Stimulated activated CD4-positive, alpha-beta T cell treated with anti-CD3 and anti-CD28 coated beads, TNF-alpha, amount 100 ng/mL, for 4 hours (primary cell): ENCODE measurements around the gene AK5.

Experiments used
- DNase-seq, 3 experiments: peaks; one replicate each; pipeline ENCODE4 v3.0.0-alpha.2; 2020; ENCODE audit warnings: low read depth in 3 of 3

The AK5 gene

DNA sequence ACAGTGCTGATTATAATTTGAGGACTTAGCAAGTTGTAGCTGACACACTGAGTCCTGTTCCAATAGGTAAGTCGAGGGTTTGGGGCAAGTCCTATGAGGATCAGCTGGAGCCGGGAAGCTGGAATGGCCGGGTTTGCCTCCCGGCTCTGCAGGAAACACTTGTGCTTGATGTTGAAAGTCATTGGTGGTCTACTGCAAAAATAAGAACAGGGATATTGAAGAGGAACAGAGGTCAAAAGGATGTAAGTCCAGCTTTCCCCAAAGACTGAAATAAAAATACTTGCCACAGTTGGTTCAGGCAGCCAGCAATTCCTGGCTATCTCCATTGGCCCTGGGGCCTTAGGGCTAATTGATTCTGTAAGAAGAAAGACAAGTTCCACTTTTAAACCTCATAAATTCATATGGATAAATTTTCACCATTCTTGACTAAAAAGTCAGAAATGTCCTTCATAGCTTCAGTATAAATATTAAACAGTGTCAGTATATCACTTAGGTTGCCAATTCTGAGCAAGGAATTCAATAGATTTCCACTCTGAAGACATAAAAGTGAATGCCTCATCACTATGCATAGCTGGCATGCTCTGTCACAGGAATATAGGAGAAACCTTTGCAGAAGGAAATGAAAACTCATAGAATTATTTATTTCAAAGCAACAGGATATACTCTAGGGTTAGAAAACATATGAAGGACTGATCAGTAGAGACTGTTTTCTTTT lies 165.2 kb downstream of the AK5 start:
- no peak for DNase-seq

DNA sequence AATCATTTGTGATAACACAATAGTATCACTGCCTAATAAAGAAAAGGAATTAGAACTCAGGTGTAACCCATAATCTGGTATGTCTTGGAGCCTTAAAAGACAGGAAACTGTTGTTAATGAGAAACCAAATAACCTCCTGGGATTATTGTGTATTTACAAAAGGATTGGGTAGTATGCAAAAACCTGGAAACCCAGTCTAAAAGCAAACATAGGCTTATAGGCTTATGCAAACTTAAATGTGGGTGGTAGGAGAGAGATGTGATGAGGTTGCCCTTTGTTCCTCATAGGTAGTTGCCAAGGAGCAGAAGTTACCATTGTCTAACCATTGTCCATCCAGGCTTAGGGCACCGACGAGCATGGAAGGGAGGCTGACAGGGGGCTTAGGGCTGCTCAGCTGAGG lies 165.8 kb downstream of the AK5 start:
- no peak for DNase-seq

DNA sequence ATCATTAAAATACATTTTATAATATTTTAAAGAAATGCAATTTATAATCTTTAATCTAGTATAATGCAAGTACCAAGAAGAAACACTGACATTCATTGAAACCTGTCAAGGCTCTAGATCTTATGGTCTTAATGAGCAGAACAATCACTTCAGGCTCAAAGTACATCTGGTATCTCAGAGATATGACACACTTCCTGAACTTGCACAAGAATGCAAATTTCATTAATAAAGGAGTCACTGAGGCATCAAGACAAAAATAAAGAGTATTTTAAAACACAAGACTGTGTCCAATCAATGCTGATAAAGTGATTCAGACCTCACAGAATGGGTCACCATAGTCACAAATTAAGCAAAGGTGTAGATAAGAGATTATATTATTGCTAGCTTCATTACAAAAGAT lies 178.1 kb downstream of the AK5 start:
- DNase-seq = no peak

DNA sequence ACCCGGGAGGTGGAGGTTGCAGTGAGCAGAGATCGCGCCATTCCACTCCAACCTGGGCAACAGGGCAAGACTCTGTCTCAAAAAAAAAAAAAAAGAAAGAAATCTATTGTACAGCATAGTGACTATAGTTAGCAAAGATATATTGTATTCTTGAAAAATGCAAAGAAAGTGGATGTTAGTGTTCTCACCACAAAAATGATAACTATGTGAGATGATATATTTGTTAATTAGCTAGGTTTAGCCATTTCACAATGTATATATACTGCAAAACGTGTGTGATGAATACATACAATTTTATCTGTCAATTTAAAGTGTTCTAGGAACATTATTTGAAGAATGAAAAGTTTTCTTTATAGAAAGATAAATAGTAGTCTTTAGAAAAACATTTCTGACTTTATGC lies 179.9 kb downstream of the AK5 start:
- no peak for DNase-seq

DNA sequence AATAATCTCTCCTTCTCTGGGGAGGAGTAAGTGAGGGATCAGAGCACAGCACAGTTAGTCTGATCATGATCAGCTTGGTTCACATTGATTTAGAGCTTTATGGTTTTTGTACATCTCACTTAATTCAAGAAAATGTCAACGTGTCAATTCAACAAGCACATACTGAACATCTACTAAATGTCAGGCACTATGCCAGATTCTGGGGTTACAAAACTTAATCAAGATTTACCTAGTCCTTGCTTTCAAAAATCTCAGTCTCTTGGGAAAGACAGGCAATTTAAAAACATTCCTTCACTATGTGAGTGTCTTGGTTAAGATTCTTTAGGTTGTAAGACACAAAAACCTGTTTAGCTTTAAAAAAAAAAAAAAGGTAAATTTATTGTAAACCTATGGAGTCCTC lies 181.4 kb downstream of the AK5 start:
- DNase-seq = no peak

DNA sequence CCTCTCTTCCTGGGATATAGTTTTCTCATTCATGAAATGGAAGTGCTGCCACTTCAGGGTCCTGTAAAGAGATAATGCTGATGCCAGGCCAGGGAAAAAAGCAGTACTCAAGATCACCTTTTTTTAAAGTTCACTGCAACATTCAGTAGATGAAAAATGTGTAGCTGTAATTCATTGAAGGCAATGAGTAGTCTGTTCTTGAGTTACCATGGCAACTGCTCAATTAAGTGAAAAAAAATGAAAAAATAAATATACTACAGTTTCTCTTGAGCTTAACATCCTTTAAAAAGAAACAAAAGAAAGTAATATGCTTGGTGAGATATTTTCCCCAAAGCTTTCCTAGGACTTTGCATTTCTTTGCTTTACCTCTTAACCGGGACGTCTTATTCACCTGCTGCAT lies 183.3 kb downstream of the AK5 start:
- no peak for DNase-seq

DNA sequence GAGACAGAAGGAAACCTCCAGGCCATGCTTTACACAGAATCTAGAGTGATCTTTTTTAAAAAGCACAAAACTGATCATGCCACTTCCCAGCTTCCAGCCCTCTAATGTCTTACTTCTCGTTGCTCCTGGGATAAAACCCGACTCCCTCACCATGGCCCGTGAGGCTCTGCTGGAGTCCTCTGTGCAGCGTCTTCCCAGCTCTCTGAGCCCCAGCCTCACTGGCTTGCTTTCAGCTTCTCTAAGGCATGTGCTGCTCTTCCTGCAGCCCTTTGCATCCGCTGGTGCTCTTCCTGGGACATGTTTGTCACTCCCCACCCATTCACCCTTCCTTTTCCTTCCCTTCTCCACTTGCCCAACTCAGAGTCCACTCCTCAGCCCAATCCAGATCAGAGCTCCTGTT lies 184.1 kb downstream of the AK5 start:
- no peak for DNase-seq

DNA sequence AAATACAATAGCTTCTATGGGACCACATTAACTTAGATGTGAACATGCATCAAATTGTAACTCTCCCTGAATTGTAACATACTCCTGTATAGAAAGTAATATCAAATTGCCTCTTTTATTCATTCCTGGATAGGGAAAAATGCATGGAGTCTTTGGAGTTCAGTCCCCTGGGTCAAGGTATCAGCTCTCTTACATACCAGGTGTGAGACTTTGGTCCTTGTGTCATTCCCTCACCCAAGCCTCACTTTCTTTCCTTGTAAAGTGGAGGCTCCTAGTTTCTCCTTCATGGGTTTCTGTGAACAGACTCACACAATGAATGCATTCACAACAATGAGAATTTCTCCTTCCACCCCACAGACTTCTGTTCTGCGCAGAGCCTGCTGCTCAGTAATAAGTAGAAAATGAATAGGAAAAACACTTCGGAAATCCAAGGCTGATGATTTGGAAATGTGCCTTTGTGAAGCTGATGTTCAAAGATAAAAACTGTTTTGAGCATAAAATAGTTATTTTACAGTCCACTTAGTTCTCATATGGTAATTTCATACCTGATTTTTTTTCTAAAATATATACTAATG lies 185.3 kb downstream of the AK5 start:
- no peak for DNase-seq

DNA sequence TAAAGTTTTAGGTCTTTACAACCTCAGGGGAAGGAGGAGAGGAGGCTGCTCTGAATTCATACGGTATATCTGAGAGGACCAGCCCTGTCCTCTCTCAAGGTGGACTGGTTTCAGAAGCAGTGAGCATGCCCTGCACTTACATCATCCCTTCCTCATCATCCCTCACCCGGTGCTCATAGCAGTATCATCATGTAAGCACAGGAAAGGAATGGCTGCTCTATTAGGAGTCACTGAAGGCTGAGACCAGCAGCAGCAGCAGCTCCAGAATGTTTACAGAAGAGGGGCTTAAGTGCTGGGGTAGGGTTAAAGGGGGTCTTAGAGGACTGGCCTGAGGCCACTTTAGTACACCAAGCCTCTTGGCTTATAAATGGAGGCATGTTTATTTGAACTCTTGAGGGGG lies 185.9 kb downstream of the AK5 start:
- no peak for DNase-seq

DNA sequence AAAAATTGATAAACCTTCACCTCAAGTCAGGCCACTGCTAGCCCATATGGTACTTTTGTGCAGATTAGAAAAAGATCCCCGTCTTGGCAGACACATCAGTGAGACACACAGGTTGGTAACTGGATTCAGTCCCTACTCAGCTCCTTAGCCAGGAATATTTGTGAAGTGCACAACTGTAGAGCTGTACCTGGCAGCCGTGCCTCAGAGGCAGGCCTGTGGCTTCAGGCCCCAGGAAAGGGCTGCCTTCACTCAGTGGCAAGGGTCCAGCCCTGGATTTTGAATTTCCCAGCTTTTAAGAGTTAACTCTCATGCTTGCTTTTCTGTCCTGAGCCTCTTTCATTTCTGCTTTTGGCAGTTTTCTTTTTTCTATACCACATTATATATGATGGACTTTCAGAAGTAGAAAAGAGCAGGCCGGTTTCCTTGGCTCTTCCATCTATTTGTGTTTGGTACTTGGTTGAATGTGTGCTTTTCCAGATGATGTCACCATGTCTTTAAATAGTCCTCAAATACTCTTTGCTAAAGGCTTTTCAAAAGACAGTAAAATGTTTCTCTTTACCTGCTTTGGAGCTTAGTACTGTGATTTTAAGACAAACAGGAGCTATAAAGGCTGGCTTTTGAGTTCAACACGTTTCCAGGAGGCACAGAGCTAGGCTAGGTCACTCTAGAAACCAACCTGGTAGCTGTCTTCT lies 186.6 kb downstream of the AK5 start:
- no peak for DNase-seq

DNA sequence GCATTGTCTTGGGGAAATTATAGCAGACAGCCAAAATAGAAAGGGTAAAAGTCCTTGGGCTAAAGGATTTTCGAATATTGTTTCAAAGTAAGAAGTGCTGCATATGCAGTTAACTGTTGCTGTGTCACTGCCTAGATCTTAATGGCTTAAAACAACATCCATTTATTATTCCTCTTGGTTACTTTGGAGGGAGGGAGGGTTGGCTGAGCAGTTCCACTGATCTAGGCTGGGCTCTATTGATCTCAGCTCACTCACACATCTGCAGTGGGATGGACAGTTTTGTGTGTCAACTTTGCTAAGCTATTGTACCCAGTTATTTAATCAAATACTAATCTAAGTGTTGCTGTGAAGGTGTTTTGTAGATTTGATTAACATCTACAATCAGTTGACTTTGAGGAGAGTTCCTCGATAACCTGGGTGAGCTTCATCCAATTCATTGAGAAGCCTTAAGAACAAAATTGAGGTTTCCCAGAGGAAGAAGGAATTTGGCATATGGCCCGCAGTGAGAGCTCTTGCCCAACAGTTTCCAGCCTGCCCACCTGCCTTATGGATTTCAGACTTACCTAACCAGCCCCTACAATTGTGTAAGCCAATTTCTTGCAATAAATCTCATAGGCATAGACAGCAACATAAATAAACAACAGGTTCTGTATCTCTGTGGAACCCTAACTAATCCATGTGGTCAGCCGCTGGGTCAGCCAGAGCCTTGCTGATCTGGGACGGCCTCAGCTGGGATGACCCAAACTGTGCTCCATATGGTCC lies 187.3 kb downstream of the AK5 start:
- DNase-seq = no peak

DNA sequence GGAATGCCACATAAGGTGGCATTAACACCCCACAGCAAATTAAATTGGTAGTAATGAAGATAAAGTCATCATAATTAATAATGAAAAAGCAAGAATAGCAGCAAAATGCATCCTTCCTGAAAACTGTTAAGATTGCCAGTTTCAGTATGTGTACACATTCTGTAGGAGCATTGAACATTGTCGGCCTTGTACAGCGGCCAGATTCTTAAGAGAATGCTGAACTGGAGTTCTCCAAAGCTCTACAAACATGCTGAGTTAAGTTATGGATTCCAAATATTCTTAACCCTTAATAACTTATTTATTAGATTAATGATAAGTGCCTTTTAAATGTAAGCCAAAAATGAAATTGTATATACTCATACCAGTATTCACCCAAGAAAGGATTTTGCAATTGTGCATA lies 189.9 kb downstream of the AK5 start:
- no peak for DNase-seq

DNA sequence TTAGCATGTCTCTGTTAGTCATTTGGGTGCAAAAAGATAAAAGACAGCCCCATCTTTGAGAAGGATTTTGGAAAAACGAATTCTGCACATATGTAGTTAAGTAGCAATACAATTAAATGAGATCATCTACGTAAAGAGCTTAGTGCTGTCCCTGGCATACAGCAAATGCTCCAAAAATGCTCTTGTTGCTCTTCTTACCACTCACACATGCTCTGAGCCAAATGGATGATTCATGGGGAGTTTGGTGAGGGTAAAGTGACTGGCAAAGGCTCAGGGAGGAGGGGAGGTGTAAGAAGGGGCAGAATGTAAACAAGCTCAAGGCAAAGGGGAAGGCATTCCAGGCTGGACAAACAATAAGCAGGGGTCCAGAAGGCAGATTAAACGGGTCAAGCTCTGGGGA lies 191.9 kb downstream of the AK5 start:
- no peak for DNase-seq

DNA sequence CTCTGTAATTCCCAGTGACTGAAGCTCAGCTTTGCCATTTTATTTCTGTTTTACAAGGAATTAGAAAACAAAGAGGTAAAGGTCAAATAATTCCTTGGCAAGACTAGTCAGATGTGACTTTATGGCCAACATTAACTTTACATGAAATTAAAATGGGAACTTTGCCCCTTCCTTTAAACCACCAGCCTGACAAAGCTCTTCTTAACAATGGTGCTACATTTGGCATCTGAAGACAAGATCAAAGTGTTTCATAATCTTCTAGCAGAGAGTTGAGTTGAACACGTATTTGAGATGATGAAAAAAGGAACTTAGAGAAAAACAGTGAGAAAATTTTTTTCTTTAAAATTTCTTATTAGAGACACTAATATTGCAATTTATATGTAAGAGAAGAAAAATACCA lies 193.8 kb downstream of the AK5 start:
- DNase-seq = no peak

DNA sequence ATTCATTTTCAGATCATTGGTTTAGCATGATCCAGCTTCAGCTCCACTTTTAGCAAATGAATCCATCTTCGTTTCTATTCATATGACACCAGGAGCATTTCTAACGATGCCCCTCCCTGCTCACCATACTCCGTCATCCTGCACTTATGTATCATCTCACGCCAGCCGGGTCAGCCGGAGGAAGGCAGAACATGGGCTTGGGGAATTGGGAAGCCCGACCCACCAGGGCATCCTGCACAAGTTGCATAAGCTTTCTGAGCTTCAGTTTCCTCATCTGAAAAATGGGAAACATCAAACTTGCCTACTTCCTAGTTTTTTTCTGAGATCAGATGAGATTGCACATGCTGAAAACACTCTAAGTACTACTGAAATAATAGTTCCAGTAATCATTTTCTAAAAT lies 194.7 kb downstream of the AK5 start:
- DNase-seq = no peak

DNA sequence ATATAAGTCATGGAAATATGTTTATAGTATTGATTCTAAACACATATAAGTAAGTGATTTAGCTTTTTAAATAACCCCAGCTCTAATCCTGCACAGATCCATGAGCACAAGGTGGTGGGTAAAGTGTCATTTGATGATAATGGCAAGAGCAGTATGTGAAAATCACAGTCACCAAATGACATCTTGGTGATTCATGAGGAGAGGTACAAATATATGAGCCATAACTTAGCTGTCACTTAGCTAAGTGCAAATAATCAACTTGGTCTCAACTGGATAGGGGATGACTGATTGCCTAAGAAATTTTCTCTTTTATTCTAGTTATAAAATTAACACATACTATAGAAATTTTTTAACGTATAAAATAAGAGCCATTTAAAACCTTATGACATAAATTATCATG lies 202.5 kb downstream of the AK5 start:
- DNase-seq = no peak

DNA sequence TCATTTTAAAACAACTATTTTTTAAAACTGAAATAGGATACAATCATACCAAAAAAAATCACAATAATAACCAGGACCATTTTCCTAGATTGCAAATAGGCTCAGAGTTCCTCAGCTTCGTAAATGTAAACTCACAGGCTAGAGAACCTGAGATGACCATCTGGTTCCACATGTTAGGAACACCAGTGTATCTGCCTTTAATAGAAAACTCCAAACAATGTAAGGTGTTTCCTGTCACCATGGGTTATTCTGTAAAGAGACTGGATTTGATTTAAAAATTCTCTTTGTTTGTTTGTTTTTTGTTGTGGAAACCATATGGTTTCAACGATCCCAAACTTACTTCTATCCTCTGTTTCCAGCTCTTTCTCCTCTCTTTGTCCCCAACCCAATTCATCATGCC lies 203.1 kb downstream of the AK5 start:
- DNase-seq = no peak

DNA sequence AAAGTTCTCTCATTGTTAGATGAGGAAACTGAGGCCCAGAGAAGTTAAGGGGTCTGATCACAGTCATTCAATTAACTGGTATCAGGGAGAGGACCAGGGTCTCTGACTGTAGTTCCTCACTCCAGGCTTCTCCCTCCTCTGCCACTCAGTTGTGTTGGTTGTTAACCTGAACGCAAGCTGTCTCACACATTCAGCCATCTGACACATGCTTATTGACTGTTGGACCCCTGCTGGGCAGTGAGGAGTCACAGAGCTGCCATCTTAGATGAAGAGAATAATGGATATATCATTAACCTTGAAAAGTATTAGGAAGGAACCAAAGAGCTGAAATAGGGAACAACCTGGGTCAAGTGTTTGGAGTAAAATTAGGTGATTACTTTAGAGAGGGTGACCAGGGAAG lies 205.8 kb downstream of the AK5 start:
- DNase-seq = no peak

DNA sequence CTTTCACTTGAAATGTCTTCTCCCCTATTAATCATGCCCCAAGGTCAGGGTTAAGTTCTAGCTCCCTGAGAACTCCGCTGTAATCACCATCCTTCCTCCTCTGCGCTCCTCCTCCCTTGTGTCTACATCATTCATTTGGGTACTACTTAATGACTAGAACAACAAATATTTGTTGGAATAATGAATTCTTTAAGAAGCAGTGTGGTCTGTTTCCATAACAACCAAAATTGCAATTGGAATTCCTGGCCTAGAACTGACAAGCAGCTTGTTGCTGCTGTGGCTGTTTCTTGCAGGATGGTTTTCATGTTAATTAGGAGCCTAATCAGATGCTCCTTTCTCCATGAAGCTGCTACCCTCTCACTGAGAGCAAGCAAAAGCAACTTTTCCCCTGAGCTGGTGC lies 208.1 kb downstream of the AK5 start:
- DNase-seq = no peak

DNA sequence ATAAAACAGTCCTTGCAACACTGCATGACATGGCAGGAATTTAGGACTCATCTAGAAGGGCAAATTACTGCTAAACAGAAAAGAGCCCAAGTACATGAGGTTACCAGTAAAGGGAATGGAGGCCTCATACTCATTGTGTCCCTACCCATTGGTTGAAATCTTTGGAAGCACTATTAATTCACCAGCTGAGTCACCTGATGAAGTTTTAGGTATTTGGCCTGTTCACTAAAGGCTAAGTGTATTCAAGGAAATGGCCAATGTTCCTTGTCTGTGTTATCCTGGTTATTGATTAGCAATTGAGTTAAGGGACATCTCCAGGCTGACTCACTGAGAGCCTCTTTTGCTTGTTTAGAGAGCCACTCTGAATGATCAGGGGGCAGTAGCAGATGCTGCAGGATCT lies 212.2 kb downstream of the AK5 start:
- DNase-seq = no peak

DNA sequence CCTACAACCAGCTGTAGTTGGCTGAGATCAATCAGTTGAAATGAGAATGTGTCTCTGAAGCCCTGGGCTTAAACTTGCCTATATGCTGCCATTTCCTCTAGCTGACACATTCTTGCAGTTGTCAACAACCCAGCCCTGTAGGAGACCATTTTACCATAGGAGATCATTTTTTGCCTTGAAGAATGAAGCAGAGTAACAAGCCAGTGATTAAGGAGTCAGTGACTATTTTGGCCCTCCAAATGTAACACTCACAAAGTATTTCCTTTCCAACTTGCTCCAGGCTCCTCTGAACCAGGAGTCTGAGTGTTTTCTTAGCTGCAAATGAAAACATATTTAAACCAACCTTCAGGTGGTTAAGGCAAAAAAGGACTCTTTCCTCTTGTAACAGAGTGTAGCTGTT lies 217.1 kb downstream of the AK5 start:
- no peak for DNase-seq

DNA sequence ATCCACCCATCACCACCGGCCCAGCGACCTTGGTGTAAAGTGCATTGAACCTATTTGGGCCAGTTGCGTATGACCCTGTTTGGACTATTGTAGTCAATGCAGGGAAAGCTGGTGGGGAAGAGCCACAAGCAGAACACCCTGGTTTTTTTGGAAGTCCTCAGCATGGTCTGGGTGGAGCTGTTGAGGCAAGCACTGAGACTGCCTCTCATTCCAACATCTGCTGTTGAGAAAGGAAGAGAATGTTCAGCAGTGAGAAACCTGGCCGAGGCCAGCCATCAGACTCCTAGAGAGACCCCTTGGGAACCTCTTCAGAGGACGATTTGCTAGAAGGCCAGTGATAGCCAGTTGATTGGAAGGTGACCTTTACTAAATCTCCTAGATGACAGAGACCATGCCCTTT lies 217.6 kb downstream of the AK5 start:
- no peak for DNase-seq

DNA sequence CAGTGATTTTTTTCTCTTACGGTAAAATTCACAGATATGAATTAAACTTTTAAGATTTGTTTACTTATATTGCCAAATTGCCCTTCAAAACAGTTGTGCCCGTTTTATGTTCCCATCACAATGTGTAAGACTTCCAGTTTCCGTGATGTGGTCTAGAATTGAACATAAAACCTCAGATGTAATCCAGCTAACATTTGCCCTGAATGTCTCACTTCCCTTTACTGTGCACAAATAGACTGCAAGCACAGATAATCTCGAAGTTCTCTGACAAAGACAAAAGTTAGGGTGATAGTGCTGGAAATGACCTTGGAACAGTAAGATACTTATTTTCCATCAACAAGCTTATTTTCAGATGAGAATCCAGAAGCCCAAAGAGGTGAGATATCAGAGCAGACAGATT lies 223.2 kb downstream of the AK5 start:
- DNase-seq = no peak
